Measurements from ENCODE around the gene PRR3. TPM values are rescaled to one million over a fixed set of nuclear protein-coding genes. Genes with fewer than 3 reads are reported as not detected.

PRR3 gene
- total RNA-seq, 1 donor from 2014 or later = 2.2 TPM

DNA sequence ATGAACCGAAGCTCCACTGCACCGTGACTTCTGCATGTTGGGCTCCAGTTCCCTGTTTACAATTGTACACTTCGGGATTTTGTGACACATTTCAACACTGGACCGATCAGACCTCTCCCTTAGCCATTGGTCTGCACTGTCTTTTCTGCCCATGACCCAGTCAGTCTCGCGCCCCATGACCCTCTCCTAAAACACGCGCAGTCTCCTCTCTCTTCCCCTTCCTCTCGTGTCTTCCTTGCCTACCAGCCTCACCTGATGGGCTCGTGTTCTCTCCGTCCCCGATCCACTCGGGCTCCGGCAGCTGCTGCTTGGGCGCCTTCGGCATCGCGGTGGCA lies 13.6 kb downstream of the PRR3 start:
- DNase-seq (ENCODE audit: low read depth in 2 of 2) = peak in 1 of 2 donors; percentile 44

DNA sequence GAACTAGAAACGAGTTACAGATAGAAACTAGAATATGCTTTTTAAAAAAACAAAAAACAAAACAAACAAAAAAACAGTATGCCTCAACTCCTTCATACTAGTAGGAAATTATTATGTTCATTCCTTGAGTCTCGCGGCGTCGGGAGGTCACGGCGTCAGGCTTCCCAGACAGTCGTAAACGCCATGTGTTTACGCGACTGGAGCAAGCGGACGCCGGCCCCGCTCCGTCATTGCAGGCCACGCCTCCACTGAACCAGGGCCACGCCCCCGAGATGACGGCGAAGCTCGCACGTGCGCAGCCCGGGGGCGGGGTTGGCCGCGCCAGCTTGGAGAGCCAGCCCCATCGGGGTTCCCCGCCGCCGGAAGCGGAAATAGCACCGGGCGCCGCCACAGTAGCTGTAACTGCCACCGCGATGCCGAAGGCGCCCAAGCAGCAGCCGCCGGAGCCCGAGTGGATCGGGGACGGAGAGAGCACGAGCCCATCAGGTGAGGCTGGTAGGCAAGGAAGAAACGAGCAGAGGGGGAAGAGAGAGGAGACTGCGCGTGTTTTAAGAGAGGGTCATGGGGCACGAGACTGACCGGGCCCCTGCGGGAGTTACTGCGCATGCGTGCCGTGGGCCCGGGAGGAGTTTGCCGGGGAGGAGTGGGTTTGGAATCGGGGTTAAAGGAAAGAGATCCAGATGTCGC lies 14.1 kb downstream of the PRR3 start, which contains the start of gene ABCF1:
ABCF1 (plus strand) TSS at position 368 of the 687 bp plus-strand sequence; CDS start at position 414, 46 bp downstream.
- DNase-seq (ENCODE audit: low read depth in 2 of 2) = peak; percentile 91 to 98

DNA sequence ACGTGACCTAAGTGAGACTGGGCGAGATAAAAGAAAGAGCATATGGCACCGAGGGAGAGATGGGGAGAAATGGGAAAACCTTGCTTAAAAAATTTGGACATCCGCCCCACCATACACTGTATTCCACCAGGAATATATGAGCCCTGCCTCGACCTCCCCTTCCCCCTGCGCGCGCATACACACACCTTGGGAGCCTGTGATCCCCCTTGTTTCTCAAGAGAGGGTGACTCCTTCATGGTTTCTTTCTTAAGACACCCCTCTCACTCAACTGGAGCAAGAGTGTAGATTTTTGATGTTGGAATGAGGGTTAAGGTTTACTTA lies 14.6 kb downstream of the PRR3 start:
- DNase-seq (ENCODE audit: low read depth in 2 of 2) = no peak

DNA sequence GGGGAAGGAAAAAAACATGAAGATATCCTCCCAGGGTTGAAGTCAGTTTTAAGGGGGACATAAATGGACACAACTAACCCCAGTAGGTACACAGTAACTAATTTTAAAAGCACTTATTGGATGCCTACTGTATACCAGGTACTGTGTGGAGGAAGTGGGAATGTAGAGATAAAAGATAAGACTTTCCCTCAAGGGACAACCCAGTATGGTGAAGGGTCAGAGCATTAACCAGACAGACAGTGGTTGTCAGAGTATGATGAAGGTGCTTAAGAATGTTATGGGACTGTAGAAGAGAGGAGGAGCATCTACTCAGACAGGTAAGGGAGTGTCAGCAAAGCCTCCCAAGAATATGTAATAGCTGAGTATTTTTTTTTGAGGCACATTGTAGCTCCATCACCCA lies 15.1 kb downstream of the PRR3 start:
- no peak for DNase-seq (ENCODE audit: low read depth in 2 of 2)

DNA sequence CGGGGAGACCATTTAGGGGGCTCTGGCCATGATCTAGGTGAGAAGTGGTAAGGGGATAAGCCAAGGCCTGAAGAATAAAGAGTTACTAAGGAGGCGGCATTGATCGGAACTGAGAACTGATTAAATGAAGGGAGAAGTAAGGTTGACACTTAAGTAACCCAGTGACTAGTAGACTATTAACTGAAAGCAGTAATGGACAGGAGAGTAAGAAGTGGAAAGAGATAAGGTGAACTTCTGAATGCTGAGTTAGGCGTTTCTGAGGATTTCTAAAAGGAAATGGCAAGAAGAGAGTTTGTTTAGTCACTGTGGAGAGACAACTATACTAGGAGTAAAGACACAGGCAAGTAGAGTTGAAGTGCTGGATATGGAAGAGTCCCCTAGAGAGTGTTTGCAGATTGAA lies 16.0 kb downstream of the PRR3 start:
- DNase-seq (ENCODE audit: low read depth in 2 of 2) = no peak

DNA sequence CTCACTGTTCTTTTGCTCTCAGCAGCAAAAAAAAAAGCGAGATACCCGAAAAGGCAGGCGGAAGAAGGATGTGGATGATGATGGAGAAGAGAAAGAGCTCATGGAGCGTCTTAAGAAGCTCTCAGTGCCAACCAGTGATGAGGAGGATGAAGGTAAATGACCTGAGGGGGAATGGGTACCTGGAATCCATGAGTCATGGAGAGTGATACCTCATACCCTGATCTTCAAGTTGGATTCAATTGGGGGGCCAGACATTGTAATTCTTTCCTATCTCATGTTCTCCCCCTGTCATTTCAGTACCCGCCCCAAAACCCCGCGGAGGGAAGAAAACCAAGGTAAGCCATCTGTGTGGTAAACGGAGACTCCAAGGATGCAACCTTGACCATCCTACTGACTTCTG lies 21.0 kb downstream of the PRR3 start:
- no peak for DNase-seq (ENCODE audit: low read depth in 2 of 2)

DNA sequence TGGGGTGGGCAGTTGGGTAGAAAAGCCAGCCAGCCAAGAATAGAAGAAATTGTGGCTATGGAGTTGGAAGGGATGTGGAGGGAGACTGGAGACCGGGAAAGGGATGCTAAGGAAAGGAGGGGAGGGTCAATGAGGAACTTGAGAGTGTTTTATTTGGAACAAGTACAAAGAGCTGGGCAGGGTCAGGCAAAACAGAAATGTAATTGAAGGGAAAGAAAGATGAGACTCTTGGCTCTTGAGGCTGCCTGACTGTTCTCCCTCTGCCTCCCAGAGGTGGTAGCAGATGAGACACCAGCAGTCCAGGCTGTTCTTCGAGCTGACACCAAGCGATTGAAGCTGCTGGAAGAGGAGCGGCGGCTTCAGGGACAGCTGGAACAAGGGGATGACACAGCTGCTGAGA lies 26.8 kb downstream of the PRR3 start:
- no peak for DNase-seq (ENCODE audit: low read depth in 2 of 2)

DNA sequence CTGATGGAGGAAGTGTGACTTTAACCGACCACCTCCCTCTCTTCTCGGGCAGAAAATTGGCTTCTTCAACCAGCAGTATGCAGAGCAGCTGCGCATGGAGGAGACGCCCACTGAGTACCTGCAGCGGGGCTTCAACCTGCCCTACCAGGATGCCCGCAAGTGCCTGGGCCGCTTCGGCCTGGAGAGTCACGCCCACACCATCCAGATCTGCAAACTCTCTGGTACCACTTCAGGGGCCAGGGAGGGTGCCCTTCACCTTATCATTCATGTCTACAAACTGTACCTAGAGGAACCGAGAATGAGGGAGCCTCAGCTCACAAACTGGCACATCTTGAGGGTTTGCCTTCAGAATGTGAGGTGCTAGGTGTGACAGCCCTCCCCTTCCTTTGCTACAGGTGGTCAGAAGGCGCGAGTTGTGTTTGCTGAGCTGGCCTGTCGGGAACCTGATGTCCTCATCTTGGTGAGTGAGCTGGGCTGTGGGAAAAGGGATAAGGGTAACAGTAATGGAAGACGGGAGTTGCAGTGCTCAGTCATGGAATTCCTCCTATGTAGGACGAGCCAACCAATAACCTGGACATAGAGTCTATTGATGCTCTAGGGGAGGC lies 32.8 kb downstream of the PRR3 start:
- DNase-seq (ENCODE audit: low read depth in 2 of 2) = no peak

DNA sequence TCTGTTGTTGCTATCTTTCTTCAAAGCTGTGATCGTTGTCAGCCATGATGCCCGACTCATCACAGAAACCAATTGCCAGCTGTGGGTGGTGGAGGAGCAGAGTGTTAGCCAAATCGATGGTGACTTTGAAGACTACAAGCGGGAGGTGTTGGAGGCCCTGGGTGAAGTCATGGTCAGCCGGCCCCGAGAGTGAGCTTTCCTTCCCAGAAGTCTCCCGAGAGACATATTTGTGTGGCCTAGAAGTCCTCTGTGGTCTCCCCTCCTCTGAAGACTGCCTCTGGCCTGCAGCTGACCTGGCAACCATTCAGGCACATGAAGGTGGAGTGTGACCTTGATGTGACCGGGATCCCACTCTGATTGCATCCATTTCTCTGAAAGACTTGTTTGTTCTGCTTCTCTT lies 33.4 kb downstream of the PRR3 start:
- DNase-seq (ENCODE audit: low read depth in 2 of 2) = no peak

DNA sequence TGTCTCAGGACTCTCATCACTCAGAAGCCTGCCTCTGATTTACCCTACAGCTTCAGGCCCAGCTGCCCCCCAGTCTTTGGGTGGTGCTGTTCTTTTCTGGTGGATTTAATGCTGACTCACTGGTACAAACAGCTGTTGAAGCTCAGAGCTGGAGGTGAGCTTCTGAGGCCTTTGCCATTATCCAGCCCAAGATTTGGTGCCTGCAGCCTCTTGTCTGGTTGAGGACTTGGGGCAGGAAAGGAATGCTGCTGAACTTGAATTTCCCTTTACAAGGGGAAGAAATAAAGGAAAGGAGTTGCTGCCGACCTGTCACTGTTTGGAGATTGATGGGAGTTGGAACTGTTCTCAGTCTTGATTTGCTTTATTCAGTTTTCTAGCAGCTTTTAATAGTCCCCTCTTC lies 33.9 kb downstream of the PRR3 start:
- no peak for DNase-seq (ENCODE audit: low read depth in 2 of 2)

DNA sequence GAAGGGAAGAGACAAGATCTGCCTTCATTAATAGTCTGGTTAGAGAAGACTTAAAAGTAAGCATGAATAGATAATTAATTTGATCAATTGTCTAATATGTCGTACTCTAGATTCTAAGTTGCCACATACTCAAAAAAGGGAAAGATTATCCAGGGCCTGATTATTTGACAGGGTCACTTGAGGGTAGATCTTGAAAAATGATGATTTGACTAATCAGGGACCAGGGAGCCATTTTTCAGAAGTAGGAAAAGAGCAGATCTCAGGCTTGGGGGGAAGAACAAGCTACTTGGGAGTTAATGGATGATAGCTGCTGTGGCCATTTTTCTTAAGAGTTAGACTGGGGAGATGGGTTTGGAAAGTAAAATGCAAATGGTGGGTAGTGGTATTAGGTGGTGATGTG lies 35.2 kb downstream of the PRR3 start:
- no peak for DNase-seq (ENCODE audit: low read depth in 2 of 2)

DNA sequence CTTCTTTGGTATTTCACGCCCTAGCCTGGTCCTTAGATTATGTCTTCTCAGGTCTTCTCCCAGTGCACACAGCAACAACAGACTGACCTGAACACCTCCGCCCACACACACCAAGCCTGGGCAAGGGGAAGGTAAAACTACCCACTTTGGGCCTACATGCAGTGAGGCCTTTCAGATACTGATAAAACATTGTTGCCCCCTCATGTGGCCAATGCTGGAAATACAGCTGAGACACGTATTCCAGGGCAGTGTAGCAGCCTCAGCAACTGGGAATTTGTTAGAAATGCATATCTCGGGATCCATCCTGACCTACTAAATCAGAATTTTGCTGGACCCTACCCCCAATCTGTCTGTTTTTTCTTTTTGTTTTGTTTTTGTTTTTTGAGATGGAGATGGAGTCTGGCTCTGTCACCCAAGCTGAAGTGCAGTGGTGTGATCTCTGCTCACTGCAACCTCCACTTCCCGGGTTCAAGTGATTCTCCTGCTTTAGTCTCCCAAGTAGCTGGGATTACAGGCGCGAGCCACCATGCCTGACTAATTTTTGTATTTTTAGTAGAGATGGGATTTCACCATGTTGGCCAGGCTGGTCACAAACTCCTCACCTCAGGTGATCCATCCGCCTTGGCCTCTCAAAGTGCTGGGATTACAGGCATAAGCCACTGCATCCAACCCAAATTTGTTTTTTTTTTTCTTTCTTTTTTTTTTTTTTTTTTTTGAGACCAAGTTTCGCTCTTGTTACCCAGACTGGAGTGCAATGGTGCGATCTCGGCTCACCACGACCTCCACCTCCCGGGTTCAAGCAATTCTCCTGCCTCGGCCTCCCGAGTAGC lies 40.4 kb downstream of the PRR3 start:
- DNase-seq (ENCODE audit: low read depth in 2 of 2) = peak; percentile 75 to 83

DNA sequence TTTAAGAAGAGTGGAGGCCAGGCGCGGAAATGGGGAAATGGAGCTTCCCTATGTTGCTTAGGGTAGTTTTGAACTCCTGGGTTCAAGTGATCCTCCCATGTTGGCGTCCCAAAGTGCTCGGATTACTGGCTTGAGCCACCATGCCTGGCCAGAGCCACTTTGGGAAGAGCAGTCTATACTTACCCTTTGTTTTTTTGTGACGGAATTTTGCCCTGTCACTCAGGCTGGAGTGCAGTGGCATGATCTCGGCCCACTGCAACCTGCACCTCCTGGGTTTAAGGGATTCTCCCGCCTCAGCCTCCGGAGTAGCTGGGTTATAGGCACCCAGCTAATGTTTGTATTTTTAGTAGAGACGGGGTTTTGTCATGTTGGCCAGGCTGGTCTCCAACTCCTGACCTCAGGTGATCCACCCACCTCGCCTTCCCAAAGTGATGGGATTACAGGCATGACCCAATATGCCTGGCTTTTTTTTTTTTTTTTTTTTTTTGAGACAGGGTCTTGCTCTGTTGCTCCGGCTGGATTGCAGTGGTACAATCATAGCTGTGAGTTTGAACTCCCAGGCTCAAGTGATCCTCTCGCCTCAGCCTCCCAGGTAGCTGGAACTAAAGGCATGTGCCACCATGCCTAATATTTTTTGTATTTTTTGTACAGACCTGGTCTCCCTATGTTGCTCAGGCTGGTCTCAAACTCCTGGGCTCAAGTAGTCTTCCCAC lies 42.0 kb downstream of the PRR3 start:
- no peak for DNase-seq (ENCODE audit: low read depth in 2 of 2)

DNA sequence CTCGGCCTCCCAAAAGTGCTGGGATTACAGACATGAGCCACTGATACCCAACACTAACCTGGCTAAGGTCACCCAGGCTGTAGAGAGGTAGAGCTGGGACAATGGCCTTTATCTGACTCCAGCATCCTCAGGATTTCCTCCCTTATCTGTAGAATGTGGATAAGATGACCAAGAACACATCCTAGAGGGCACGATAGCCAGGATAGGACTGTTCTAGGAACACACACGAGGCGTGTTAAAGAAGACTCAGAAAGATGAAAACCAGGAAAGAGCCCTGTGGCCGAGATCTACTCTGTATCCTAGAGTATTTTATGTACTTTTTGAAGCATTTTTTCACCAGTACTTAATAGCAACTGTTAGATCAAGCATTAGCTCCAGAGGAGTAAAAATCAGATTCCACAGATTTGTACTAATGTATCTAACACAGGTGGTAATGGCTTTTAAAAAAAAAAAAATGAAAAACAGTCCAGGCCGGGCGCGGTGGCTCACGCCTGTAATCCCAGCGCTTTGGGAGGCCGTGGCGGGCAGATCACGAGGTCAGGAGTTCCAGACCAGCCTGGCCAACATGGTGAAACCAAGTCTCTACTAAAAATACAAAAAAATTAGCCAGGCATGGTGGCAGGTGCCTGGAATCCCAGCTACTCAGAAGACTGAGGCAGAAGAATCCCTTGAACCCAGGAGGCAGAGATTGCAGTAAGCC lies 42.7 kb downstream of the PRR3 start:
- peak in 1 of 2 donors; percentile 28 for DNase-seq (ENCODE audit: low read depth in 2 of 2)

DNA sequence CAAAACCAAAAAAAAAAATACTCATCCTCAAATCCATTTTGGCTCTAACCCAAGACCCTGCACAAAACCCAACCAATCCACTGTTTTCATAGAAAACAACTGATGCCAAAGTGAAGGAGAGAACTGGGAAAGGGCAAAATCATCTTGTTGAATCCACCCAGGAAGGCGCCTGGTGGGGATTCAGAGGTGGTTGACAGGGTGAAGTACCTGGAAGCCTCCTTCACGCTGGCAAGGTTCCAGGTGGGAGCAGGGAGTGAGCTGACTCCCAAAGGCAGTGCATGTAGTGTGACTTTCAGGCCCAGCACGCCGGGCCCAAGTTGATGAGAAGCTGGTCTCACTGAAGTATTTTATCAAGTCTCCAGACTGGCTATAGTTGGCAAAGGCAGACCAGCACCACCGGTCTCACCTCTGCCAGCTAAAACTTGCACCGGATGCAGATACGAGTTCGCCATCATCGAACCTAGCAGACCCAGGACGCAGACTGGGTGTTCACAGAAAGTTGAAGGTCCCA lies 43.4 kb downstream of the PRR3 start:
- no peak for DNase-seq (ENCODE audit: low read depth in 2 of 2)

DNA sequence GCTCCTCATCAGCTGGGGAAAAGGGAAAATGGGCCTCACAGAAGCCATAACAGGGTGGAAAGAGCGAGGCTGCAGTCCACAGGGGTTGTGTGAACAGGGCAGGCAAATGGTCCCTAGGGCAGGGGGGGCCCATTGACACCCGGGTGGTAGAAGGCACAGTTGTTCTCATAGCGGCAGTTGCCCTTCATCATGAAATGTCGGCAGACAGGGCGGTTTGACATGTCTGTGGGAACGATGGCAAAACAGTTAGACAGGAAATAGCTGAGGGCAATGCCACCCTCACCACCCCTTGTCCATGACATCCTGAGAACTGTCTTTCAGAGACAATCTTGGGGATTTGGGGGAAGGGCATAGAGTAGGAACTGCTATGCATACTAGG lies 44.3 kb downstream of the PRR3 start:
- DNase-seq (ENCODE audit: low read depth in 2 of 2) = no peak

DNA sequence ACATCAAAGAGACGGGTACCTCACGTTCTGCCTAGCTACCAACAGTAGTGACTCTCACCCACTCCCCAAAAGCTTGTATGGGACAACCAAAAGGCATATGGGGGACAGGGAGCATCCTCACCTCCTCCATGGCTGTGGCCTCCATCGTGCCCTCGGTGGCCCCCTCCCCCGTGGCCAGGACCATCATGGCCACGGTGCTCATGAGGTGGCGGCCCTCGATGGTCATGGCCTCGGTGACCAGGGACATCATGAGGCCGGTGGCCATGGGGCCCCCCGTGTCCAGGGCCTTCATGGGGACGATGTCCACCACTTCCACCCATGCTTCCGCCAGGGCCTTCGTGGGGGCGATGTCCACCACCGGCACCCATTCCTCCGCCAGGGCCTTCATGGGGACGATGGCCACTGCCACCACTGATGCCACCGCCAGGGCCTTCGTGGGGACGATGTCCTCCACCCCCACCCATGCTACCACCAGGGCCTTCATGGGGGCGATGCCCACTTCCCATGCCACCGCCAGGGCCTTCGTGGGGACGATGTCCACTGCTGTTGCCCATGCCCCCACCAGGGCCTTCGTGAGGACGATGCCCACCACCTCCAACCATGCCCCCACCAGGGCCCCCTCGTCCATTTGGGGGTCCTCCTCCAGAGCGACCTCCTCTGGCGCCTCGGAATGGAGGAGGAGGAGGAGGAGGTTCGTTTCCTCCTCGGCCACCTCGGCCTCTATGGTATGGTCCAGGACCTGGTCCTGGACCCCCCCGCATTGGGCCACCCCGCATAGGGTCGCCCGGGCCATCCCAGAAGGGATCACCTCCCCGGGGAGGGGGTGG lies 44.9 kb downstream of the PRR3 start:
- no peak for DNase-seq (ENCODE audit: low read depth in 2 of 2)

DNA sequence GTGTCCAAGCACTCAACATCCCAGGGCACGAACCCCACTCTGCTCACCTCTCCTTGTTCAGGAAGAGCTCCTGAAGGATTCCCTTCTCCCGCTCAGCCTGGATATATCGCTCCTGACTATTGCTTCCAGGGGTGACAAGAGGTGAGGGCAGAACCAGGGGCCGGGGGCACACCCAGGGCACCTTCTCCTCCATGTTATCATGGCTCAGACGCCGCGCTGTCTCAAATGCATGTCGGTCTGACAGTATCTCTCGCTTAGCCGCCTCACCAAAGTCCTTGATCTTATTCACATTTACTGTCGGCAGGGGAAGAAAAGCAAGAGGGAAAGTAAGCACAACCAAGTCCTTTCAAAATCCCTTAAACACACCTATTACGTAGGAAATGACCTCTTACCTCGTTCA lies 46.9 kb downstream of the PRR3 start:
- no peak for DNase-seq (ENCODE audit: low read depth in 2 of 2)

DNA sequence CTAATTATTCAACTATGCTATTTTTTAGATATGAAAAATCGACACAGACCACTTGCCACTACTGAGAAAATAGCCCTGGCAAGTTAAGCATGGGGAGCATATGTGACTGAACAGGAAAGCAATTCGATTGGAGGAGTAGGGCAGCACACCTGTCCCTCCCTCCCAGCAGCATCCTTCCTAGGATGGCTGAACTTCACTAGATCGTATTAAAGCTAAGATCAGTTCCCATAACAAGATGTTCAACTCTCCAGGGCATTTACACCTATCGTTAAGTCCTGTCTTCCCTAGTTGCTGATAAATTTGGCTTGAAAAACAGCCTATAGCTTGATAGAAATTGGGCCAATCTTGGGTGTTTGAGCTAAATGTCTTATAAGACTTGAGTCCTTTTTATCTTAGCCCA lies 53.0 kb downstream of the PRR3 start:
- DNase-seq (ENCODE audit: low read depth in 2 of 2) = no peak

DNA sequence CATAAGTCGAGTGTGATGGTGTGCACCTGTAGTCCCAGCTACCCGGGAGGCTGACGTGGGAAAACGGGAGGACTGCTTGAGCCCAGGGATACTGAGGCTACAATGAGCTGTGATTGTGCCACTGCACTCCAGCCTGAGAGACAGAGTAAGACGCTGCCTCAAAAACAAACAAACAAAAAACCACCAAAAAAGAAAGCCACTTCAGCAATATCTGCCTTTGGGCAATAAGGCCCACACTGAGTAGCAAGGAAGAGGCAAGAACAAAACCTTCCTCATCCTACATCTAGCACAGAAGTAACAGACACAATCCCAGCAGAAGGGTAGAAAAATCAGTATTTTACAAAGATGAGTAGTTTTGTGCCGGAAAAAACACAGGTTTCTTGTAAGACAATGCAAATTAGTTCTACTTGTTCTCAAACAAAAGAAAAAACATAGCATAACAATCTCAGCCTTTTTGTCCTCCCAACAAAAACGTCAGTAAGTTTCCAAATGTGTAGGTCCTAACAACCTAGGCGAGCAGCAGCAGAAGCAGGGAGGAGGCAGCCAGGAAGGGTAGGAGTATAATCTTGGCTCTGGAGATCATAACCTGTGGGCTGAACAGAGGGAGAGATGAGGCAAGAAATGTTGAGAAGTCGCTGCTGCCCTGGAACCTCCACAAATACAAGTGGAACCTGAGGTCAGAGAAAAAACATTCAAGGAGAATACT lies 54.2 kb downstream of the PRR3 start:
- DNase-seq (ENCODE audit: low read depth in 2 of 2) = no peak
